Bronchial epithelial cell (primary cell): ENCODE results near the gene PREX1. TPM values are rescaled to one million over a fixed set of nuclear protein-coding genes. Genes with fewer than 3 reads are reported as not detected.

ENCODE experiments used
- DNase-seq: peaks from one replicate; pipeline ENCODE4 v3.0.0-alpha.2; 2010; ENCODE audit warnings: low read depth
- FAIRE-seq: peaks from 2 replicates; lab custom pipeline; 2011; peaks lifted over from hg19 to GRCh38; lab: Jason Lieb, UNC
- H3K27me3 ChIP-seq: 2 replicates; pipeline ENCODE4 v1.5.1; 2011; ENCODE audit warnings: low read length; ENCODE audit not compliant: control insufficient read depth, insufficient read depth
- H3K36me3 ChIP-seq: 2 replicates; pipeline ENCODE4 v1.5.1; 2011; ENCODE audit warnings: low read length; ENCODE audit not compliant: control insufficient read depth, insufficient read depth
- H3K4me3 ChIP-seq: 2 replicates; pipeline ENCODE4 v1.5.1; 2011; ENCODE audit warnings: mild to moderate bottlenecking, low read depth, low read length, control low read depth
- total RNA-seq: library from RNA; depleted of rRNA; stranded (reverse); fragments of >200 nt; gene quantifications from 2 replicates; pipeline ENCODE4 v1.2.1, GENCODE V29; 2014
- TF ChIP-seq, protein P1 (sequence below): IDR thresholded peaks from 2 replicates; pipeline ENCODE4 v1.5.1; 2011; ENCODE audit warnings: mild to moderate bottlenecking, moderate library complexity, low read length, control low read depth, inconsistent platforms; ENCODE audit not compliant: insufficient read depth, severe bottlenecking

Gene PREX1
- total RNA-seq, 1 donor from 2014 or later = under 0.01 TPM

DNA sequence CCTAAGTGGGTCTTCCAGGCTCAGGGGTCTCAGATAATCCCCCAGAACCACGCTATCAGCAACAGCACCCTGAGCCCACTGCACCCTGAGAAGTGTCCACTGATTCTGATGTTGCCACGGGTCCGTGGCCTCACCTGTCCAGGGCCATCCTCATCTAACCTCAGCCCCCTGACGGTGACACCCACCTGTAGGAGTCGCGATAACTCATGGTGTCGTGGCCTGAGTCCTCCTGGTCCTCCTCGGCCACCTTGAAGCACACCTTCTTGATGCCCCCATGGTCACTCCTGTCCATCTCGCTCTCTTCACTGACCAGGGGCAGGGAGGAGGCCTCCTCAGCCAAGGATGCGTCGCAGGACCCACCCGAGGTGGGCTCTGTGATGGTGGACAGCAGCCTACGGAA lies 182.1 kb downstream of the PREX1 start:
- Histone ChIP-seq H3K27me3 (no peaks in the 10 kb centered on the region), H3K36me3 (no peaks in the 10 kb centered on the region), H3K4me3 (no peak overlapping the region)
- DNase-seq = no peak
- TF ChIP-seq, protein P1, sequence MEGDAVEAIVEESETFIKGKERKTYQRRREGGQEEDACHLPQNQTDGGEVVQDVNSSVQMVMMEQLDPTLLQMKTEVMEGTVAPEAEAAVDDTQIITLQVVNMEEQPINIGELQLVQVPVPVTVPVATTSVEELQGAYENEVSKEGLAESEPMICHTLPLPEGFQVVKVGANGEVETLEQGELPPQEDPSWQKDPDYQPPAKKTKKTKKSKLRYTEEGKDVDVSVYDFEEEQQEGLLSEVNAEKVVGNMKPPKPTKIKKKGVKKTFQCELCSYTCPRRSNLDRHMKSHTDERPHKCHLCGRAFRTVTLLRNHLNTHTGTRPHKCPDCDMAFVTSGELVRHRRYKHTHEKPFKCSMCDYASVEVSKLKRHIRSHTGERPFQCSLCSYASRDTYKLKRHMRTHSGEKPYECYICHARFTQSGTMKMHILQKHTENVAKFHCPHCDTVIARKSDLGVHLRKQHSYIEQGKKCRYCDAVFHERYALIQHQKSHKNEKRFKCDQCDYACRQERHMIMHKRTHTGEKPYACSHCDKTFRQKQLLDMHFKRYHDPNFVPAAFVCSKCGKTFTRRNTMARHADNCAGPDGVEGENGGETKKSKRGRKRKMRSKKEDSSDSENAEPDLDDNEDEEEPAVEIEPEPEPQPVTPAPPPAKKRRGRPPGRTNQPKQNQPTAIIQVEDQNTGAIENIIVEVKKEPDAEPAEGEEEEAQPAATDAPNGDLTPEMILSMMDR = no peak
- peak; percentile 58 for FAIRE-seq

DNA sequence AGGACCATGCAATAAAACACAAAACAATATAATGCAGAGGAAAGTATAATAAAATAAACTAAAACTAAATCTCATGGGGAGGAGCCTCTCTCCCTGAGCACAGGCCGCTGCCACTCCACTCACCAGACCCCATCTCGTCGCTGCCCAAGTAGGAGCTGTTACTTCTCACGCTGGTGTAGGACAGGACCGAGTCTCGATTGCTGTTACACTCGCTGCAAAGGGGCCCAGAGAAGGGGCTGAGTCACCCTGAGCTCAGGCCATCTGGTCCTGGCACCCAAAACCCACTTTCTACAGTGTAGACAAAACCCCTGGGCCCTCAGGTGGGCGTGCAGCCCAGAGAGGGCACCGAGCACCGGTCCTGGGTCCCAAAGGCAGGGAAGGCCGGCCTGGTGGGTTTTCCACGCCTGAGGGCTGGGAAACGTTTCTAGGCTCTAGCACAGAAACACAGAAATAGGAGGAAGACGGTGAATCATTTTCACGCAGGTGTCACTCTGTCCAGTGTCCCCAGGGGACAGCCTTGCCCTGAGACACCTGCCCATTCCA lies 183.4 kb downstream of the PREX1 start:
- H3K4me3 ChIP-seq = no peak overlapping the region

DNA sequence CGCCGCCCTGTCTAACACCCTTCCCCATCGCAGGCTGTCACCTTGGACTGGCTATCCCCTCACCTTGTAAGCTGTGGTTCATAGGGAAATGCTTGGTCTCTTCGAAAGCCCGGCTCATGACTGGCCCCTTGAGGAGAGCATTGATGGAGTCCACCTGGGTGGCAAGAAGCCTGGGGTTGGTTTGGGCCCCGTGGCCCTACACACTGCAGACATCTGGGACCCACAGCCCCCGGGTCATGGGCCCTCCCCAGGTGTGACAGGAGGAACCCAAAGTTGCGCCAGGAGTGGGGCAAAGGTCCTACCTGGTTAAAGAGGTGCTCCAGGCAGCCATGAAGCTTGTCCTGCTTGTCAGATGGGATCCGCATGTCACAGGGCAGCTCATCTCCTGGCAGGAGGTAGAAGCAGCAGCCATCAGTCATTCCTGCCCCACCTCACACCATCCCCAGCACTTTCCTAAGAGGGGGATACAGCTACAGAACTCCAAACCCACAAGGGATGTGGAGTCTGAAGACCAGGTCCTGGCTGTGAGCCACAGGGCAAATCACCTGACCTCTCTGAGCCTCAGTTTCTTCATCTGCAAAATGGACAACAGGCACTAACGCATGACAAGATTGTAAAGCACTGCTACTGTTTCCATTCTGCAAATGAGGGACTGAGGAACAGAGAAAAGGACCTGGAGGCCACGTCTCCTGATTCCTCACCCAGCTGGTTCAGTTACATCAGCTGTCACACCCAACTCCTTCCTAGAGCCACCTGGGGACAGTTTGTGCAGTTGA lies 185.5 kb downstream of the PREX1 start:
- DNase-seq (no peak), FAIRE-seq (no peak)
- Histone ChIP-seq H3K27me3 (no peaks in the 10 kb centered on the region), H3K4me3 (no peak overlapping the region), H3K36me3 (no peaks in the 10 kb centered on the region)
- TF ChIP-seq, protein P1 = no peak

More for the DNA sequence above, 183.4 kb downstream of the PREX1 start:
- FAIRE-seq (no peak), DNase-seq (no peak)
- TF ChIP-seq, protein P1 = no peak
- Histone ChIP-seq H3K27me3 (no peaks in the 10 kb centered on the region), H3K36me3 (no peaks in the 10 kb centered on the region)

DNA sequence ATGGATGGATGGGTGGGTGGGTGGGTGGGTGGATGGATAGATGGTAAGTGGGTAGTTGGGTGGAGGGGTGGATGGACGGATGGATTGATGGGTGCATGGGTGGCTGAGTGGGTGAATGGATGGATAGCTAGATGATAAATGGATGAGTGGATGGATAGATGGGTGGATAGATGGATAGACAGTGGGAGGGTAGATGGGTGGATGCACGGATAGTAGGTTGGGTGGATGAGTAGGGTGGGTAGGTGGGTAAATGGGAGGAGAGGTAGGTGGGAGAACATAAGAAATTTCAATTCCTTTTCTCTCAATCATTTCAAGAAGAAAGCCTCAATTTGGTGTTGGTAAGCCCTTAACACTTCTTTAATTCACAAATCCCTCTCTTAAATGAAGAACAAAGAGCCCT lies 186.9 kb downstream of the PREX1 start:
- Histone ChIP-seq H3K27me3 (no peaks in the 10 kb centered on the region), H3K36me3 (no peaks in the 10 kb centered on the region), H3K4me3 (no peak overlapping the region)
- FAIRE-seq (no peak), DNase-seq (no peak)
- TF ChIP-seq, protein P1 = no peak

DNA sequence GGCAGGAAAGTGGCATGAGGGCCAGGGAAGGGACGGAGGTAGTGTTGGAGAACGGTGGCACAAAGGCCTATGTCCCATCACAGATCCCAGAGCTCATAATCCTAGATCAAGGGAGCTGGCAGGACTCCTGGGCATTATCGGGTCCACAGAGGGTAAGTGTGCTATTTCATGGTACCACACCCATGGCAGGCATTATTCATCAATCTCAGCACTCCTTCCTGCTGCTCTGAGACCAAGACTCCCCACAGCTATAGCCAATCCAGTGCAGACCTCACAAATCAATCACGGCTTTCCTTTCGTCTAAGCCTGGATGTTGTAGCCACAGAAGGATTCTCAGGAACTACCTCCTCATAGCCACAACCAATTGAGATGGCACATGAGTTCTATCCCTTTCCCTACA lies 187.9 kb downstream of the PREX1 start:
- DNase-seq (no peak), FAIRE-seq (peak; percentile 23)
- Histone ChIP-seq H3K4me3 (no peak overlapping the region), H3K27me3 (no peaks in the 10 kb centered on the region), H3K36me3 (no peaks in the 10 kb centered on the region)
- TF ChIP-seq, protein P1 = no peak
